IPS-15b (cell line): Measurements from ENCODE around the gene STX16.

Source experiments
- H3K27me3 ChIP-seq: one replicate; pipeline ENCODE4 v1.6.1; 2013; ENCODE audit warnings: low read length; ENCODE audit not compliant: control insufficient read depth, insufficient read depth
- H3K36me3 ChIP-seq: one replicate; pipeline ENCODE4 v1.6.1; 2013; ENCODE audit warnings: low read length; ENCODE audit not compliant: control insufficient read depth, insufficient read depth
- H3K4me1 ChIP-seq: one replicate; pipeline ENCODE4 v1.6.1; 2013; ENCODE audit warnings: mild to moderate bottlenecking, low read length; ENCODE audit not compliant: control insufficient read depth, insufficient read depth
- H3K4me3 ChIP-seq: one replicate; pipeline ENCODE4 v1.5.1; 2013; ENCODE audit warnings: low read depth, low read length
- H3K9ac ChIP-seq: one replicate; pipeline ENCODE4 v1.6.1; 2013; ENCODE audit warnings: low read depth, mild to moderate bottlenecking, low read length
- H3K9me3 ChIP-seq: one replicate; pipeline ENCODE4 v1.6.1; 2013; ENCODE audit warnings: mild to moderate bottlenecking, low read length; ENCODE audit not compliant: control insufficient read depth, insufficient read depth

Gene STX16

DNA sequence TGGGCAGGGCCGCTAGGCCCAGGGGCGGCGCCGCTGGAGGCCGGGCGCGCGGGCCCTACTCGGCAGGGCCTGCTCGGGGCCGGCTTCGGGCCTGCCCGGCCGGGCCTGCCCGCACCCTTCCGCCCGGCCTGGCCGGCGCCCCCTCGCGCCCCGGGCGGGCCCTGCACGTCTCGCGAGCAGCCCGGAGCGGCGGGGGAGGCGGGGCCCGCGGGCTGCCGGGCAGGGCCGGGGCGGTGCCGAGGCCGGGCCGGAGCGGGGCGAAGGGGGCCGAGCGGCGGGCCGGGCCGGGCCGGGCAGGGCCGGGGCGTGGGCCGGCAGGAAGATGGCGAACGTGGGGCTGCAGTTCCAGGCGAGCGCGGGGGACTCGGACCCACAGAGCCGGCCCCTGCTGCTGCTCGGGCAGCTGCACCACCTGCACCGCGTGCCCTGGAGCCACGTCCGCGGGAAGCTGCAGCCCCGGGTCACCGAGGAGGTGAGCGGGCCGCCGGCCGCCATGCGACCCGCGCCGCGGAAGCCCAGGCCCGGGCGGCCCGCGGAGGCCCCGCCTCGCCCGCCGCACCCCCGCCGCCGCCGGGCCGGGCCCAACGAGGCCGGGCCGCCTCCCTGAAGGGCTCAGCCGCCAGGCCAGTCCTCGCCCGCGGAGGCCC is 41.6 kb downstream of the STX16 start, which contains the start of gene NPEPL1:
Gene NPEPL1 (plus strand): TSS at position 222 of the 647 bp plus-strand sequence. CDS start 101 bp downstream, at position 323.
- no peaks in the 10 kb centered on the region for H3K27me3 ChIP-seq
- H3K4me3 ChIP-seq: peak within 1 kb of the TSS; percentile 8
- H3K4me1 ChIP-seq: peaks cover 12% of the 10 kb centered on the region
- H3K36me3 ChIP-seq: peaks cover 25% of the 10 kb centered on the region
- no peaks in the 10 kb centered on the region for H3K9me3 ChIP-seq
- H3K9ac ChIP-seq: peak within 1 kb of the TSS; percentile 54

GRCh38 chr20:58693226-58694006 is 42.3 kb downstream of the STX16 start:
- Histone ChIP-seq H3K27me3 (no peaks in the 10 kb centered on the region), H3K9me3 (no peaks in the 10 kb centered on the region), H3K9ac (peak overlapping the region; percentile 54), H3K4me1 (peaks cover 12% of the 10 kb centered on the region), H3K4me3 (peak overlapping the region; percentile 8), H3K36me3 (peaks cover 28% of the 10 kb centered on the region)

GRCh38 chr20:58694241-58695083 is 43.4 kb downstream of the STX16 start:
- H3K9ac ChIP-seq: no peak overlapping the region

DNA sequence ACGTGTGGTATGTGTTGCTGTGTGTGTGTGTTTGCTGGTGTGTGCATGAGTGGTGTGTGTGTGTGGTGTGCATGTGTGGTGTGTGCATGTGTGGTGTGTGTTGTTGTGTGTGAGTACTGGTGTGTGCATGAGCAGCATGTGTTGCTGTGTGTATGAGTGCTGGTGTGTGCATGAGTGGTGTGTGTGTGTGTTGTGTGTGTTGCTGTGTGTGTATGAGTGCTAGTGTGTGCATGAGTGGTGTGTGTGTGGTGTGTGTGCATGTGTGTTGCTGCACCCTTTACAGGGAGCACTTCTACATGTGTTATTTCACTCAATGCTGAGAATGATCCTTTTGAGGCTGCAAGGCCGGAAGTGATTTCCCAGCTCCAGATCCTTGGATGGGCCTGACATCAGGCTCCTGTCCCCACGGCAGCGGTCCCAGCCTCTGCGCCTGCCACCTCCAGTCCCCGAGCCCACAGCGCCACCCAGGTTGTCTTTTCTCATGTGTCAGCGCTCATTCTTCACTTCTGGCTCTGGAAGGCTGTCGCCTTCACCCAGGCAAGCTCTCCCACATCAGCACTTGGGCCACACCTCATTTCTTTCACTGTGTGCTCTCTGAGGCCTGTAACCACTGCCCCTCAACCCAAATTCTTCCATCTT is 44.1 kb downstream of the STX16 start:
- Histone ChIP-seq H3K4me3 (no peak overlapping the region), H3K9ac (no peak overlapping the region), H3K27me3 (no peaks in the 10 kb centered on the region), H3K36me3 (peaks cover 45% of the 10 kb centered on the region), H3K4me1 (peaks cover 10% of the 10 kb centered on the region), H3K9me3 (no peaks in the 10 kb centered on the region)

More at GRCh38 chr20:58694241-58695083, 43.4 kb downstream of the STX16 start:
- peaks cover 37% of the 10 kb centered on the region for H3K36me3 ChIP-seq
- no peak overlapping the region for H3K4me3 ChIP-seq
- no peaks in the 10 kb centered on the region for H3K9me3 ChIP-seq
- no peaks in the 10 kb centered on the region for H3K27me3 ChIP-seq
- H3K4me1 ChIP-seq: peaks cover 10% of the 10 kb centered on the region

- no peak overlapping the region for H3K4me3 ChIP-seq
- H3K9me3 ChIP-seq: no peaks in the 10 kb centered on the region
- peaks cover 7% of the 10 kb centered on the region for H3K4me1 ChIP-seq
- H3K36me3 ChIP-seq: peaks cover 50% of the 10 kb centered on the region
- H3K27me3 ChIP-seq: no peaks in the 10 kb centered on the region
- H3K9ac ChIP-seq: no peak overlapping the region
These were observed 44.9 kb downstream of the STX16 start for GRCh38 chr20:58695895-58696375.

- H3K36me3 ChIP-seq: peaks cover 52% of the 10 kb centered on the region
- H3K27me3 ChIP-seq: no peaks in the 10 kb centered on the region
- H3K9me3 ChIP-seq: no peaks in the 10 kb centered on the region
- H3K9ac ChIP-seq: no peak overlapping the region
- peaks cover 5% of the 10 kb centered on the region for H3K4me1 ChIP-seq
- H3K4me3 ChIP-seq: no peak overlapping the region
These were observed 45.4 kb downstream of the STX16 start for GRCh38 chr20:58696411-58696961.

DNA sequence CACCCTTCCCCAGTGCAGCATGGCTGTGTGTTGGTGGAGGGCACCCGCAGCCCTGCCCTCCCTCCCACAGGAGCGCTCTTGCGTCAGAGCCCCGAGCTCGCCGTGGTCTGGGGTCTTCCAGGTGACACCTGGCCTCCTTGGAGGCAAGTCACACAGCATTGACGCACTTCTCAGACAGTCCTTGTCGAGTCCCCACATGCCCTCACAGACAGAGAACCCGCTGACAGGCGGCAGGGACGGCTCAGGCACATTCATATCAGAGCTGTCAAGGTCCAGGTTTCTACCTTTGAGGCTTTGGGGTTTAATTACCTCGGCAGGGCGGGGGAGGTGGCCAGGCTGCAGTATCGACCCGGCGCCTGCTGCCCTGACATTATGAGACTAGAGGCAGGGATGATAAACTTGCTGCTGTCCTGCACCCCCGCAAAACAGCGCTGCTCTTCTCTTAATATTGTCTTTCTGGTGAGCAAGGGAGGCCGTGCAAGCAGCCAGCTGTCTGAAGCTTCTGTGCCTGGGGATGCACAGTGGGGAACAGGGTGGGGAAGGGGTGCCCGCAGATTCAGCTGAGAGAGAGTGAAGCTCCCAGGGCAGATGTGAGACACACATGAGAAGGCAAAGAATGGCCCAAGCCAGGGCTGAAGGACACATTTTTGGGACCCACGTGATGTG is 46.3 kb downstream of the STX16 start:
- H3K4me3 ChIP-seq: no peak overlapping the region
- H3K9ac ChIP-seq: no peak overlapping the region
- no peaks in the 10 kb centered on the region for H3K9me3 ChIP-seq
- no peaks in the 10 kb centered on the region for H3K4me1 ChIP-seq
- H3K27me3 ChIP-seq: no peaks in the 10 kb centered on the region
- peaks cover 53% of the 10 kb centered on the region for H3K36me3 ChIP-seq

DNA sequence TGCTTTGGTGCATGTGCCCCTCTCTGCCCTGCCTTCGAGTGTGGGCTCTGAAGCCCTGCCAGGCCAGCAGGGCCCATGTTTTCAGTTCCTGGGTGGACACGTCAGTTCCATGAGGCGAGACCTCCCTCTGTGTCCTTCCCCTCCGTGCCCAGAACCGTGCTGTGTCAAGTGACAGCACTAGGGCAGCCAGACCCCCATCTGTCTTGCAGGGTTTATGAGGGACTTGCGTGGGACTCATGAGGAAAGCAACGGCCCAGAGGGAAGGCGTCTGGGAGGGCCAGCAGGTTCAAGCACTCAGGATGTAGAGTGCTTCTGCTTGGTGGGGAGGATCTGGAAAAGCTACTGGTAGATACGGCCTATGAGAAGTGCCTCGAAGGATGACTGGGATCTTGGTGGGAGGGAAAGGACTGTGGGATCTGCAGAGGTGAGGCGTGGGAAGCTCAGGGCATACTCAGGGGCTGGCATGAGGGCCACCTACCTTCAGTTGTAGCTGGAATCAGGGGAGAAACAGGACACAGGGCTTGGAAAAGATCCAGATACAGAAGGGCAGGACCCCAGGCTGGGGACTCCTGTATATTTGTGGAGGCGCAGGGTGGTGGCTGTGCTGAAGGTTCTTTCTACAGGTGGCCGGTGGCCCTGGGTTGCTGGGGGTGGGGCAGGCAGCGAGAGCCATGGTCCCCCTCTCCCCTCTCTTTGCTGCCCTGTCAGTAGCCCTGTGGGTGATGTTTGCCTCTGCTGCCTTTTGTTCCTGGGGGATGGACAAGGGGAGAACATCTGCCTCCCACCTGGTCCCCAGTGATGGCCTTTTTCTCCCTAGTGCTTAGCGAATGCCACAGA is 47.0 kb downstream of the STX16 start:
- Histone ChIP-seq H3K4me1 (no peaks in the 10 kb centered on the region), H3K4me3 (no peak overlapping the region), H3K36me3 (peaks cover 57% of the 10 kb centered on the region), H3K27me3 (no peaks in the 10 kb centered on the region), H3K9ac (no peak overlapping the region), H3K9me3 (no peaks in the 10 kb centered on the region)

DNA sequence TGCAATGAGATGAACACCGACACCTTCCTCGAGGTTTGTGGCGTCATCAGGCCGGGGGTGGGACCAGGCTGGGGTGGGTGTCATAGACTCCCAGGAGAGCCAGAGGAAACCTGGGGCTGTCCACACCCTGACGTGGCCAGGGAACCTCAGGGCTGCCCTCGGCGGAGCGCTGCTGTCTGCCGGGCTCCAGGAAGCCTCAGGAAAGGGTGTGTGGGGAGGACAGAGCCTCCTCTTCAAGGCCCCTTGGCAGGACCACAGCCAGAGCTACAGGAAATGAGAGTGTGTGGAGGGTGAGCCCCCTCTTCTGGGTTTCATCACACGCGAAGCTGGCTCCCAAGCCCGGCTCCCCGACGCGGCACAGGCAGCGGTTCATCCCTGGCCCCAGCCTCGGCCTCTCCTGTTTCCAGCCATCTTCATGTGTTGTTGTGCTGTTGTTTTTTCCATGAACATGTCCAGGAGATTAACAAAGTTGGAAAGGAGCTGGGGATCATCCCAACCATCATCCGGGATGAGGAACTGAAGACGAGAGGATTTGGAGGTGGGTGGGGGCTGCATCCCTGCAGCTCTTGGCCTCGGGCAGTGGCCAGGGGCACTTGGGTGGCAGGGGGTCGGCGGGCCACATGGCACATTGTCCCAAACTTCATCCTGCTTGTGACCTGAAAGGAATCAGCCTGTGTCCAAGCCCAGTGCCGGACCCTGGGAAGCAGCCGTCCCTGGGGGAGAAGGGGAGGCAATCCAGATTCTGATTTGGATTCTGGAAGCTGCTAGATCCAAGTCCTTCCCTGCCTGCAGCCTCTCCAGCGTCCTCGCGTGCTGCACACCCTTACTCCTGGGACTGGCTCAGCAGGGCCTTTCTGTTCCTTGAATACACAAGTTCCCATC is 47.9 kb downstream of the STX16 start:
- no peaks in the 10 kb centered on the region for H3K9me3 ChIP-seq
- no peak overlapping the region for H3K9ac ChIP-seq
- no peaks in the 10 kb centered on the region for H3K4me1 ChIP-seq
- H3K27me3 ChIP-seq: no peaks in the 10 kb centered on the region
- H3K4me3 ChIP-seq: no peak overlapping the region
- peaks cover 66% of the 10 kb centered on the region for H3K36me3 ChIP-seq
